Mesendoderm (in vitro differentiated cells): ENCODE data around the gene CARMIL1.

Source experiments
- DNase-seq: peaks from one replicate; pipeline ENCODE4 v3.0.0; 2013
- H2AK5ac ChIP-seq: 2 replicates; pipeline ENCODE4 v1.6.1; 2013; ENCODE audit warnings: low read length, inconsistent platforms
- H2BK120ac ChIP-seq: 2 replicates; pipeline ENCODE4 v1.6.1; 2013; ENCODE audit warnings: low read depth, mild to moderate bottlenecking, low read length, moderate library complexity, mixed read lengths
- H2BK15ac ChIP-seq: replicated peaks from 2 replicates; pipeline ENCODE4 v1.6.1; 2013; ENCODE audit warnings: low read depth, mild to moderate bottlenecking, moderate library complexity
- H2BK5ac ChIP-seq: 2 replicates; pipeline ENCODE4 v1.6.1; 2013; ENCODE audit warnings: low read length, inconsistent platforms
- H3K18ac ChIP-seq: 2 replicates; pipeline ENCODE4 v1.6.1; 2013; ENCODE audit warnings: mild to moderate bottlenecking, low read length, mixed read lengths
- H3K23ac ChIP-seq: one replicate; pipeline ENCODE4 v1.6.1; 2013; ENCODE audit warnings: low read length
- H3K27ac ChIP-seq: 2 replicates; pipeline ENCODE4 v1.5.1; 2013; ENCODE audit warnings: low read depth, mild to moderate bottlenecking, inconsistent platforms, low read length, moderate library complexity
- H3K27me3 ChIP-seq: 2 replicates; pipeline ENCODE4 v1.6.1; 2013; ENCODE audit warnings: low read length, control low read depth, mild to moderate bottlenecking, inconsistent platforms; ENCODE audit not compliant: insufficient read depth, poor library complexity
- H3K36me3 ChIP-seq: 2 replicates; pipeline ENCODE4 v1.6.1; 2013; ENCODE audit warnings: low read length, inconsistent platforms; ENCODE audit not compliant: control insufficient read depth, insufficient read depth
- H3K4ac ChIP-seq: one replicate; pipeline ENCODE4 v1.6.1; 2013; ENCODE audit warnings: low read depth, mild to moderate bottlenecking, low read length, moderate library complexity
- H3K4me1 ChIP-seq: 2 replicates; pipeline ENCODE4 v1.6.1; 2013; ENCODE audit warnings: low read depth, low read length, inconsistent platforms; ENCODE audit not compliant: control insufficient read depth
- H3K4me2 ChIP-seq: 2 replicates; pipeline ENCODE4 v1.6.1; 2013; ENCODE audit warnings: low read length
- H3K4me3 ChIP-seq: 2 replicates; pipeline ENCODE4 v1.5.1; 2013; ENCODE audit warnings: mild to moderate bottlenecking, low read length
- H3K56ac ChIP-seq: one replicate; pipeline ENCODE4 v1.6.1; 2013; ENCODE audit warnings: low read length
- H3K79me1 ChIP-seq: 2 replicates; pipeline ENCODE4 v1.6.1; 2013; ENCODE audit warnings: low read length, inconsistent platforms
- H3K79me2 ChIP-seq: 2 replicates; pipeline ENCODE4 v1.6.1; 2013; ENCODE audit warnings: mild to moderate bottlenecking, low read length; ENCODE audit not compliant: control insufficient read depth, insufficient read depth
- H3K9ac ChIP-seq: 2 replicates; pipeline ENCODE4 v1.6.1; 2013; ENCODE audit warnings: low read length, inconsistent platforms
- H4K5ac ChIP-seq: one replicate; pipeline ENCODE4 v1.6.1; 2013; ENCODE audit warnings: low read length
- H4K8ac ChIP-seq: one replicate; pipeline ENCODE4 v1.6.1; 2013; ENCODE audit warnings: low read depth, mild to moderate bottlenecking, control low read depth, low read length, moderate library complexity
- WGBS: extraction: QIAGEN DNeasy Blood & Tissue Kit; methylation state at CpG from one replicate; pipeline ENCODE4 v1.1.7; 2013; ENCODE audit warnings: low lambda C conversion rate, missing lambda C conversion rate; ENCODE audit not compliant: insufficient coverage; ENCODE audit errors: extremely low coverage; 5-methylcytosine and 5-hydroxymethylcytosine counted together

CARMIL1 gene

GRCh38 chr6:25468881-25469280 lies 189.7 kb downstream of the CARMIL1 start:
- Histone ChIP-seq H3K18ac (no peak overlapping the region), H2BK15ac (no peak overlapping the region), H2BK5ac (no peak overlapping the region)

GRCh38 chr6:25469797-25470388 lies 190.7 kb downstream of the CARMIL1 start:
- H3K4me1 ChIP-seq, result no peaks in the 10 kb centered on the region
- no peak overlapping the region for H3K4me3 ChIP-seq

More at GRCh38 chr6:25468881-25469280, 189.7 kb downstream of the CARMIL1 start:
- H3K79me2 ChIP-seq, result no peaks in the 10 kb centered on the region
- no peak overlapping the region for H3K23ac ChIP-seq
- no peaks in the 10 kb centered on the region for H3K79me1 ChIP-seq
- H3K4me3 ChIP-seq, result no peak overlapping the region
- H2AK5ac ChIP-seq, result no peak overlapping the region
- no CpG with 5 or more reads among the region's 2 CpGs for WGBS
- no peak overlapping the region for H4K8ac ChIP-seq
- no peak overlapping the region for H3K56ac ChIP-seq
- no peak for DNase-seq
- H3K4me1 ChIP-seq, result no peaks in the 10 kb centered on the region
- H3K27ac ChIP-seq, result no peak overlapping the region
- H3K9ac ChIP-seq, result no peak overlapping the region
- no peaks in the 10 kb centered on the region for H3K27me3 ChIP-seq
- no peaks in the 10 kb centered on the region for H3K36me3 ChIP-seq
- H2BK120ac ChIP-seq, result no peak overlapping the region
- no peak overlapping the region for H4K5ac ChIP-seq
- no peak overlapping the region for H3K4me2 ChIP-seq
- H3K4ac ChIP-seq, result no peak overlapping the region

GRCh38 chr6:25472306-25472705 lies 193.1 kb downstream of the CARMIL1 start:
- Histone ChIP-seq H3K4ac (no peak overlapping the region), H3K36me3 (no peaks in the 10 kb centered on the region), H4K5ac (no peak overlapping the region), H3K27ac (no peak overlapping the region), H2BK5ac (no peak overlapping the region), H4K8ac (no peak overlapping the region), H2BK120ac (no peak overlapping the region), H3K56ac (no peak overlapping the region), H3K27me3 (no peaks in the 10 kb centered on the region), H2AK5ac (no peak overlapping the region), H3K23ac (no peak overlapping the region), H3K79me1 (no peaks in the 10 kb centered on the region), H3K4me3 (no peak overlapping the region), H3K9ac (no peak overlapping the region), H3K18ac (no peak overlapping the region), H3K4me1 (no peaks in the 10 kb centered on the region), H3K4me2 (no peak overlapping the region), H3K79me2 (no peaks in the 10 kb centered on the region), H2BK15ac (no peak overlapping the region)
- DNase-seq, result no peak
- no CpG with 5 or more reads among the region's 3 CpGs for WGBS

More at GRCh38 chr6:25469797-25470388, 190.7 kb downstream of the CARMIL1 start:
- Histone ChIP-seq H3K36me3 (no peaks in the 10 kb centered on the region), H2BK5ac (no peak overlapping the region), H3K79me1 (no peaks in the 10 kb centered on the region), H3K27ac (no peak overlapping the region), H3K4me2 (no peak overlapping the region), H4K5ac (no peak overlapping the region), H2BK15ac (no peak overlapping the region), H3K27me3 (no peaks in the 10 kb centered on the region), H3K9ac (no peak overlapping the region), H2AK5ac (no peak overlapping the region), H3K56ac (no peak overlapping the region), H3K4ac (no peak overlapping the region), H3K79me2 (no peaks in the 10 kb centered on the region), H3K23ac (no peak overlapping the region), H3K18ac (no peak overlapping the region), H2BK120ac (no peak overlapping the region), H4K8ac (no peak overlapping the region)
- no peak for DNase-seq

GRCh38 chr6:25472906-25473305 lies 193.7 kb downstream of the CARMIL1 start:
- no peak overlapping the region for H3K23ac ChIP-seq
- no peak overlapping the region for H2AK5ac ChIP-seq
- H3K4me1 ChIP-seq, result no peaks in the 10 kb centered on the region
- no peak overlapping the region for H2BK5ac ChIP-seq
- H2BK15ac ChIP-seq, result no peak overlapping the region
- H3K79me2 ChIP-seq, result no peaks in the 10 kb centered on the region
- no peak overlapping the region for H3K4ac ChIP-seq
- H3K27me3 ChIP-seq, result no peaks in the 10 kb centered on the region
- no peak overlapping the region for H3K9ac ChIP-seq
- H2BK120ac ChIP-seq, result no peak overlapping the region
- DNase-seq, result no peak
- no peak overlapping the region for H3K56ac ChIP-seq
- WGBS, result no CpG with 5 or more reads among the region's 3 CpGs
- no peaks in the 10 kb centered on the region for H3K79me1 ChIP-seq
- no peaks in the 10 kb centered on the region for H3K36me3 ChIP-seq
- no peak overlapping the region for H4K8ac ChIP-seq
- no peak overlapping the region for H3K18ac ChIP-seq
- H3K27ac ChIP-seq, result no peak overlapping the region
- no peak overlapping the region for H3K4me3 ChIP-seq
- H4K5ac ChIP-seq, result no peak overlapping the region
- H3K4me2 ChIP-seq, result no peak overlapping the region

GRCh38 chr6:25473447-25473846 lies 194.3 kb downstream of the CARMIL1 start:
- H4K5ac ChIP-seq, result no peak overlapping the region

GRCh38 chr6:25476126-25476525 lies 197.0 kb downstream of the CARMIL1 start:
- Histone ChIP-seq H3K36me3 (no peaks in the 10 kb centered on the region), H3K79me1 (no peaks in the 10 kb centered on the region), H3K27ac (no peak overlapping the region), H2BK15ac (no peak overlapping the region), H3K79me2 (no peaks in the 10 kb centered on the region), H2AK5ac (no peak overlapping the region), H3K27me3 (no peaks in the 10 kb centered on the region), H4K8ac (no peak overlapping the region), H3K56ac (no peak overlapping the region), H3K4me1 (no peaks in the 10 kb centered on the region), H3K4me2 (no peak overlapping the region), H3K4ac (no peak overlapping the region), H3K9ac (no peak overlapping the region), H3K18ac (no peak overlapping the region), H4K5ac (no peak overlapping the region), H3K4me3 (no peak overlapping the region), H2BK120ac (no peak overlapping the region), H2BK5ac (no peak overlapping the region), H3K23ac (no peak overlapping the region)
- WGBS, result 100% methylated on average over 1 of the region's 3 CpGs
- DNase-seq, result no peak

More at GRCh38 chr6:25473447-25473846, 194.3 kb downstream of the CARMIL1 start:
- Histone ChIP-seq H3K9ac (no peak overlapping the region), H3K4ac (no peak overlapping the region), H3K79me2 (no peaks in the 10 kb centered on the region), H3K23ac (no peak overlapping the region), H3K27ac (no peak overlapping the region), H3K36me3 (no peaks in the 10 kb centered on the region), H3K4me3 (no peak overlapping the region), H2BK5ac (no peak overlapping the region), H3K27me3 (no peaks in the 10 kb centered on the region), H3K18ac (no peak overlapping the region), H3K4me1 (no peaks in the 10 kb centered on the region), H2AK5ac (no peak overlapping the region), H4K8ac (no peak overlapping the region), H2BK120ac (no peak overlapping the region), H2BK15ac (no peak overlapping the region), H3K56ac (no peak overlapping the region), H3K79me1 (no peaks in the 10 kb centered on the region), H3K4me2 (no peak overlapping the region)
- no peak for DNase-seq
- WGBS, result no CpG with 5 or more reads among the region's 3 CpGs
